ENCODE measurements around the gene BBX.

The BBX gene

GRCh38 chr3:107651782-107652181, 129.0 kb downstream of the BBX start:
- TF ChIP-seq, protein P1, sequence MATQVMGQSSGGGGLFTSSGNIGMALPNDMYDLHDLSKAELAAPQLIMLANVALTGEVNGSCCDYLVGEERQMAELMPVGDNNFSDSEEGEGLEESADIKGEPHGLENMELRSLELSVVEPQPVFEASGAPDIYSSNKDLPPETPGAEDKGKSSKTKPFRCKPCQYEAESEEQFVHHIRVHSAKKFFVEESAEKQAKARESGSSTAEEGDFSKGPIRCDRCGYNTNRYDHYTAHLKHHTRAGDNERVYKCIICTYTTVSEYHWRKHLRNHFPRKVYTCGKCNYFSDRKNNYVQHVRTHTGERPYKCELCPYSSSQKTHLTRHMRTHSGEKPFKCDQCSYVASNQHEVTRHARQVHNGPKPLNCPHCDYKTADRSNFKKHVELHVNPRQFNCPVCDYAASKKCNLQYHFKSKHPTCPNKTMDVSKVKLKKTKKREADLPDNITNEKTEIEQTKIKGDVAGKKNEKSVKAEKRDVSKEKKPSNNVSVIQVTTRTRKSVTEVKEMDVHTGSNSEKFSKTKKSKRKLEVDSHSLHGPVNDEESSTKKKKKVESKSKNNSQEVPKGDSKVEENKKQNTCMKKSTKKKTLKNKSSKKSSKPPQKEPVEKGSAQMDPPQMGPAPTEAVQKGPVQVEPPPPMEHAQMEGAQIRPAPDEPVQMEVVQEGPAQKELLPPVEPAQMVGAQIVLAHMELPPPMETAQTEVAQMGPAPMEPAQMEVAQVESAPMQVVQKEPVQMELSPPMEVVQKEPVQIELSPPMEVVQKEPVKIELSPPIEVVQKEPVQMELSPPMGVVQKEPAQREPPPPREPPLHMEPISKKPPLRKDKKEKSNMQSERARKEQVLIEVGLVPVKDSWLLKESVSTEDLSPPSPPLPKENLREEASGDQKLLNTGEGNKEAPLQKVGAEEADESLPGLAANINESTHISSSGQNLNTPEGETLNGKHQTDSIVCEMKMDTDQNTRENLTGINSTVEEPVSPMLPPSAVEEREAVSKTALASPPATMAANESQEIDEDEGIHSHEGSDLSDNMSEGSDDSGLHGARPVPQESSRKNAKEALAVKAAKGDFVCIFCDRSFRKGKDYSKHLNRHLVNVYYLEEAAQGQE (IDR thresholded peaks at IDR 0.05; ENCODE audit: insufficient read depth in 1 of 2, low read depth in 2 of 2, low read length in 2 of 2), result no peak
- TF ChIP-seq POLR2AphosphoS5 (IDR thresholded peaks at IDR 0.05; ENCODE audit: low read depth, low read length) (no peak), SIN3A (IDR thresholded peaks at IDR 0.05; ENCODE audit: borderline replicate concordance, insufficient read depth, low read length) (no peak), FOXP2 (optimal IDR thresholded peaks at IDR 0.05; ENCODE audit: borderline replicate concordance, extremely low read depth, extremely low read length, insufficient read depth) (no peak), TAF1 (IDR thresholded peaks at IDR 0.05; ENCODE audit: borderline replicate concordance, insufficient read depth, low read length) (no peak)

DNA sequence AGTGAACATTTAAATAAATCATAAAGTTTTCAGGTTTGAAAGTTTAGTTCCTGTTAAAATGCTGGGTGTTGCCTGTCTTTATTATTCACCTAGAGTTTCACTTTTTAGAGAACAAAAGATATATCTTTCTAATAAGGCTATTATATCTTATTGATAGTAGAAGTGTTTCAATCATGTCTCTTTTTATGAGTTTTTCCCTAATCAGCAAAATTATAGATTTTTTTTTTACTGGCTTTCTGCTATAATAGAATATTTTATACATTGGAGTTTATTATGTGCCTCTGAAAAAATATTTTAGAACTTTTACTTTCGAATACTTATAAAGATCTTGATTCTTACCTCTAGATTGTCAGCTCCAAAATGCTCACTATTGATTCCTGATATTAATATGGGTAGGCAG, 131.5 kb downstream of the BBX start:
- no peak for TF ChIP-seq FOXP2 (optimal IDR thresholded peaks at IDR 0.05; ENCODE audit: borderline replicate concordance, extremely low read depth, extremely low read length, insufficient read depth)
- TF ChIP-seq TAF1 (IDR thresholded peaks at IDR 0.05; ENCODE audit: borderline replicate concordance, insufficient read depth, low read length), result no peak
- no peak for TF ChIP-seq POLR2AphosphoS5 (IDR thresholded peaks at IDR 0.05; ENCODE audit: low read depth, low read length)
- TF ChIP-seq, protein P1 (IDR thresholded peaks at IDR 0.05; ENCODE audit: insufficient read depth in 1 of 2, low read depth in 2 of 2, low read length in 2 of 2), result no peak
- TF ChIP-seq SIN3A (IDR thresholded peaks at IDR 0.05; ENCODE audit: borderline replicate concordance, insufficient read depth, low read length), result no peak

- no peak for TF ChIP-seq FOXP2 (optimal IDR thresholded peaks at IDR 0.05; ENCODE audit: borderline replicate concordance, extremely low read depth, extremely low read length, insufficient read depth)
- no peak for TF ChIP-seq SIN3A (IDR thresholded peaks at IDR 0.05; ENCODE audit: borderline replicate concordance, insufficient read depth, low read length)
- TF ChIP-seq, protein P1 (IDR thresholded peaks at IDR 0.05; ENCODE audit: insufficient read depth in 1 of 2, low read depth in 2 of 2, low read length in 2 of 2), result no peak
These were observed 135.2 kb downstream of the BBX start for GRCh38 chr3:107657971-107658370.

GRCh38 chr3:107660306-107660976, 137.7 kb downstream of the BBX start:
- TF ChIP-seq POLR2AphosphoS5 (IDR thresholded peaks at IDR 0.05; ENCODE audit: low read depth, low read length), result no peak
- TF ChIP-seq SIN3A (IDR thresholded peaks at IDR 0.05; ENCODE audit: borderline replicate concordance, insufficient read depth, low read length), result no peak
- no peak for TF ChIP-seq FOXP2 (optimal IDR thresholded peaks at IDR 0.05; ENCODE audit: borderline replicate concordance, extremely low read depth, extremely low read length, insufficient read depth)
- TF ChIP-seq, protein P1 (IDR thresholded peaks at IDR 0.05; ENCODE audit: insufficient read depth in 1 of 2, low read depth in 2 of 2, low read length in 2 of 2), result no peak
- no peak for TF ChIP-seq TAF1 (IDR thresholded peaks at IDR 0.05; ENCODE audit: borderline replicate concordance, insufficient read depth, low read length)

Measured in PFSK-1 (cell line).